SK-N-SH (cell line): ENCODE results near the gene GNG3. TPM values are rescaled to one million over a fixed set of nuclear protein-coding genes. Genes with fewer than 3 reads are reported as not detected.

Experiments used
- CTCF ChIA-PET: fragments of 300-600, 350-600 bp; formaldehyde crosslinking; extraction: SDS; loops from one replicate; lab custom pipeline; 2021; lab: Yijun Ruan, JAX
- POLR2A ChIA-PET: fragments of 350-600 bp; sonication (Branson Sonifier 250); formaldehyde crosslinking; extraction: SDS; loops from one replicate; lab custom pipeline; 2020; ENCODE audit warnings: antibody characterized with exemption, inconsistent platforms; lab: Yijun Ruan, JAX
- DNase-seq: peaks from one replicate; pipeline ENCODE4 v3.0.0; 2012
- H2AFZ ChIP-seq: fragments of 200-600 bp; sonication (generic); 2 replicates; pipeline ENCODE4 v1.8.1; 2016; ENCODE audit warnings: antibody characterized with exemption, mild to moderate bottlenecking, low read depth
- H3F3A ChIP-seq: fragments of 200-600 bp; sonication (generic); replicated peaks from 2 replicates; pipeline ENCODE3; 2016; ENCODE audit warnings: antibody characterized with exemption, mild to moderate bottlenecking; ENCODE audit not compliant: insufficient read depth
- H3K27ac ChIP-seq, 2 experiments: fragments of 200-500 bp in 1 of 2; fragments of 200-600 bp in 1 of 2; sonication (Bioruptor generic) in 1 of 2; sonication (generic), shearing (Covaris generic) in 1 of 2; 2 replicates each; pipeline versions ENCODE4 v1.5.1 to v1.6.1; 2014 to 2016; ENCODE audit warnings: low read depth in 2 of 2, inconsistent platforms in 1 of 2, low read length in 1 of 2, mild to moderate bottlenecking in 1 of 2, mixed read lengths in 1 of 2
- H3K27me3 ChIP-seq: fragments of 200-600 bp; sonication (generic), shearing (Covaris generic); 2 replicates; pipeline ENCODE4 v1.6.1; 2016; ENCODE audit warnings: mixed run types; ENCODE audit not compliant: insufficient read depth
- H3K36me3 ChIP-seq, 2 experiments: fragments of 200-500 bp in 1 of 2; fragments of 200-600 bp in 1 of 2; sonication (Bioruptor generic) in 1 of 2; sonication (generic) in 1 of 2; replicated peaks in 1 of 2; 2 replicates each; pipeline versions ENCODE3 to v1.5.1; 2014 to 2016; ENCODE audit warnings: low read length in 1 of 2, mild to moderate bottlenecking in 1 of 2; ENCODE audit not compliant: insufficient read depth in 2 of 2, control insufficient read depth in 1 of 2
- H3K4me1 ChIP-seq, 2 experiments: fragments of 200-500 bp in 1 of 2; fragments of 200-600 bp in 1 of 2; sonication (Bioruptor generic) in 1 of 2; sonication (generic), shearing (Covaris generic) in 1 of 2; 2 replicates each; pipeline versions ENCODE4 v1.5.1 to v1.6.1; 2014 to 2016; ENCODE audit warnings: low read depth in 1 of 2, low read length in 1 of 2, mixed run types in 1 of 2; ENCODE audit not compliant: insufficient read depth in 2 of 2, control insufficient read depth in 1 of 2
- H3K4me2 ChIP-seq: fragments of 200-600 bp; sonication (generic), shearing (Covaris generic); 2 replicates; pipeline ENCODE4 v1.6.1; 2017; ENCODE audit warnings: mixed run types
- H3K4me3 ChIP-seq, 2 experiments: fragments of 200-500 bp in 1 of 2; fragments of 200-600 bp in 1 of 2; sonication (Bioruptor generic) in 1 of 2; sonication (generic), shearing (Covaris generic) in 1 of 2; 2 replicates each; pipeline versions ENCODE4 v1.5.1 to v1.8.1; 2014 to 2016; ENCODE audit warnings: low read depth in 2 of 2, inconsistent platforms in 1 of 2, low read length in 1 of 2, mild to moderate bottlenecking in 1 of 2, mixed read lengths in 1 of 2, moderate library complexity in 1 of 2
- H3K79me2 ChIP-seq: fragments of 200-600 bp; sonication (generic); 2 replicates; pipeline ENCODE4 v1.8.1; 2017; ENCODE audit warnings: mild to moderate bottlenecking; ENCODE audit not compliant: insufficient read depth
- H3K9ac ChIP-seq: fragments of 200-600 bp; sonication (generic); 2 replicates; pipeline ENCODE4 v1.6.1; 2017; ENCODE audit warnings: mixed run types
- H3K9me2 ChIP-seq: fragments of 200-600 bp; sonication (generic); 2 replicates; pipeline ENCODE4 v1.6.1; 2017; ENCODE audit warnings: mixed run types
- H3K9me3 ChIP-seq: fragments of 200-600 bp; sonication (generic); 2 replicates; pipeline ENCODE4 v1.6.1; 2017; ENCODE audit warnings: mixed run types, mild to moderate bottlenecking, moderate library complexity
- H4K20me1 ChIP-seq: fragments of 200-600 bp; sonication (generic); 2 replicates; pipeline ENCODE4 v1.6.1; 2017; ENCODE audit warnings: mild to moderate bottlenecking, mixed run types; ENCODE audit not compliant: insufficient read depth
- ELF1 ChIP-seq: IDR thresholded peaks from 2 replicates; pipeline ENCODE4 v1.4.0; 2012
- FOSL2 ChIP-seq: IDR thresholded peaks from 2 replicates; pipeline ENCODE4 v1.4.0; 2012; ENCODE audit warnings: low read depth, mild to moderate bottlenecking, moderate library complexity, borderline replicate concordance
- FOXM1 ChIP-seq: IDR thresholded peaks from 2 replicates; pipeline ENCODE4 v1.4.0; 2012; ENCODE audit warnings: low read depth, mild to moderate bottlenecking
- GABPA ChIP-seq: IDR thresholded peaks from 2 replicates; pipeline ENCODE4 v1.4.0; 2012; ENCODE audit warnings: low read depth, mild to moderate bottlenecking
- NRF1 ChIP-seq: IDR thresholded peaks from 2 replicates; pipeline ENCODE4 v1.6.1; 2012; ENCODE audit warnings: low read depth, mild to moderate bottlenecking, low read length
- RAD21 ChIP-seq: IDR thresholded peaks from 2 replicates; pipeline ENCODE4 v1.6.1; 2012; ENCODE audit warnings: mild to moderate bottlenecking, low read length
- RFX5 ChIP-seq: IDR thresholded peaks from 2 replicates; pipeline ENCODE4 v1.6.1; 2012; ENCODE audit warnings: mild to moderate bottlenecking, improper control_type of control experiment, low read length
- RXRA ChIP-seq: IDR thresholded peaks from 2 replicates; pipeline ENCODE4 v1.4.0; 2012; ENCODE audit warnings: low read depth, mild to moderate bottlenecking, borderline replicate concordance
- SIN3A ChIP-seq: IDR thresholded peaks from 2 replicates; pipeline ENCODE4 v1.6.1; 2012; ENCODE audit warnings: low read depth, mild to moderate bottlenecking, low read length, moderate library complexity, borderline replicate concordance
- YY1 ChIP-seq: IDR thresholded peaks from 2 replicates; pipeline ENCODE4 v1.4.0; 2012; ENCODE audit warnings: low read depth, mild to moderate bottlenecking
- WGBS: methylation state at CpG from one replicate; pipeline ENCODE4 v1.1.6; 2017; ENCODE audit warnings: low lambda C conversion rate; 5-methylcytosine and 5-hydroxymethylcytosine counted together
- polyA plus RNA-seq, 3 experiments: library from polyadenylated mRNA; depleted of rRNA; stranded (reverse); fragments of >200 nt; gene quantifications; 2 replicates each; pipeline ENCODE4 v1.2.3, GENCODE V29; 2012
- TF ChIP-seq, protein P1 (sequence below): fragments of 150-350 bp; IDR thresholded peaks from 2 replicates; pipeline ENCODE4 v1.6.1; 2016; ENCODE audit warnings: mild to moderate bottlenecking, low read depth, low read length
- TF ChIP-seq, protein P2 (sequence below): fragments of 150-350 bp; IDR thresholded peaks from 2 replicates; pipeline ENCODE4 v1.6.1; 2017; ENCODE audit warnings: antibody characterized with exemption, low read length, low read depth, borderline replicate concordance

GNG3 gene
- polyA plus RNA-seq, 1 of the 3 experiments (the other 2 are of a cell fraction): 0.16 TPM

DNA sequence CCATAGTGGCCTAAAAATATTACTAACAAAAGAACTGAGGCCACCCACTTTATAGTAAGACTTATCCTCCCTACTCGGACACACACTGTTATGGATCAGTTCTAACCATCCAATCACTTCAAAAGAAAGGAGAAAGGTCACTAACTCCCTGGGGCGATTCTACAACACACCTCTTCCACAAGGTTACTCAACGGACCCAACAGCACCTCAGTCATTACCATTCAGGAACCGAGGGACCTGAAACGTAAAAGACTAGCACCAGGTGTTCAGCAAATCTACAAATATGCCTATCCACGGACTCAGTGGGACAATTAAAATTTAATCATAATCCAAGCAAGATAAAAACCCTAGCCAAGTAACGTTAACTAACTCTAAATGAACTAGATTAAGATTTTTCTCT is 18.2 kb downstream of the GNG3 start:
- peaks cover 26% of the 10 kb centered on the region for H3F3A ChIP-seq
- H3K9ac ChIP-seq: peak overlapping the region; percentile 88
- no peaks in the 10 kb centered on the region for H3K27me3 ChIP-seq
- ChIA-PET POLR2A (interaction anchor here (1.0 to 4.5 kb wide), 5 partner anchors 8 to 124 kb away, joined by 3 to 24 read pairs (median 5); partner anchors contain the start of gene MTA2), CTCF (interaction anchor here (0.7 to 2.3 kb wide), 5 partner anchors 19 to 61 kb away, joined by 3 to 9 read pairs (median 5); partner anchors contain the start of genes BSCL2 and TMEM179B)
- H3K9me3 ChIP-seq: no peaks in the 10 kb centered on the region
- no peak for TF ChIP-seq GABPA
- no peak for TF ChIP-seq FOXM1
- TF ChIP-seq SIN3A: no peak
- TF ChIP-seq, protein P1, sequence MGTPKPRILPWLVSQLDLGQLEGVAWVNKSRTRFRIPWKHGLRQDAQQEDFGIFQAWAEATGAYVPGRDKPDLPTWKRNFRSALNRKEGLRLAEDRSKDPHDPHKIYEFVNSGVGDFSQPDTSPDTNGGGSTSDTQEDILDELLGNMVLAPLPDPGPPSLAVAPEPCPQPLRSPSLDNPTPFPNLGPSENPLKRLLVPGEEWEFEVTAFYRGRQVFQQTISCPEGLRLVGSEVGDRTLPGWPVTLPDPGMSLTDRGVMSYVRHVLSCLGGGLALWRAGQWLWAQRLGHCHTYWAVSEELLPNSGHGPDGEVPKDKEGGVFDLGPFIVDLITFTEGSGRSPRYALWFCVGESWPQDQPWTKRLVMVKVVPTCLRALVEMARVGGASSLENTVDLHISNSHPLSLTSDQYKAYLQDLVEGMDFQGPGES: no peak
- TF ChIP-seq RXRA: no peak
- TF ChIP-seq ELF1: no peak
- TF ChIP-seq, protein P2, sequence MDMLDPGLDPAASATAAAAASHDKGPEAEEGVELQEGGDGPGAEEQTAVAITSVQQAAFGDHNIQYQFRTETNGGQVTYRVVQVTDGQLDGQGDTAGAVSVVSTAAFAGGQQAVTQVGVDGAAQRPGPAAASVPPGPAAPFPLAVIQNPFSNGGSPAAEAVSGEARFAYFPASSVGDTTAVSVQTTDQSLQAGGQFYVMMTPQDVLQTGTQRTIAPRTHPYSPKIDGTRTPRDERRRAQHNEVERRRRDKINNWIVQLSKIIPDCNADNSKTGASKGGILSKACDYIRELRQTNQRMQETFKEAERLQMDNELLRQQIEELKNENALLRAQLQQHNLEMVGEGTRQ: no peak
- TF ChIP-seq RAD21: no peak
- no peak for TF ChIP-seq NRF1
- TF ChIP-seq FOSL2: no peak
- no peak for DNase-seq
- H3K4me3 ChIP-seq: peak overlapping the region; percentile 89 to 92
- no peak overlapping the region for H2AFZ ChIP-seq
- H3K4me1 ChIP-seq: peaks cover 12 to 21% of the 10 kb centered on the region in 2 experiments; a peak in 3 of 4 replicates
- H3K79me2 ChIP-seq: peaks cover 84% of the 10 kb centered on the region
- H3K36me3 ChIP-seq: peaks cover 42 to 54% of the 10 kb centered on the region in 2 experiments
- peaks cover 36% of the 10 kb centered on the region for H4K20me1 ChIP-seq
- H3K9me2 ChIP-seq: no peaks in the 10 kb centered on the region
- peak overlapping the region; percentile 93 for H3K4me2 ChIP-seq
- WGBS: under 1% methylated on average over 7 of the region's 7 CpGs
- H3K27ac ChIP-seq: peak overlapping the region; percentile 99; a peak in 3 of 4 replicates

DNA sequence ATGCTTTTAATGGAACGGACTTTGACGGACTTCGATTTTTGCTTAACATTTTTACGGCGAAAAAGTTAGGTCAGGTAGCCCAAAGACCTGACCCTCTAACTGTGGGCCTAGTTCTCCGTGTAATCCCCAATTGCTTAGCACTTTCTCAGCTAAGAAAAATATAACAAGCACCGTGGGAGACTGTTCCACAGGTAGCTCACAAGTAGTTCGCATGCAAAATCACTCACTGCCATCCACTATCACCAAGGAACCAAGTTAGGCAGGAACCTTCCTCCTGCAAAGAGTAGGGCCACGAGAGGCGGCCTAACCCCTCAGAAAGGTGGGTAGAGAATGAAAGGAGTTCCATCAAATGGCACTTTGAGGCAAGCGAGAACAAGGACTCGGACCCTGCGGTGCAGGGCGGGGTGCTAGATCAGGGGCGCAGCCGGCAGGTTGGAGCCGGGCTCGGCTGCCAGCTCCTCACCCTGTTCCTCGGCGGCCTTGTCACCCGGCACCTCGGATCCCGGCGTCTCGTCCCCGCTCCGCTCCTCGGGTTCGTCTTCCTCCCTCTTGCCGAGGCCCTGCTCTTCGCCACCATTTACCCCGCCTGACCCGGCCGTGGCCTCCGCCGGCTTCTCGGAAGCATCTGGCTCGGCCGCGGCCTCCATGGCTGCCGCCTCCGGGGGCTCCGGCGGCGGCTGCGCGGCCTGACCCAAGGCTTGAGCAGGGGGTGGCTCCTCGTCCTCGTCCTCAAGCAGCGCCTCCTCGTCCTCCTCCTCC is 18.9 kb downstream of the GNG3 start:
- CTCF ChIA-PET: interaction anchor here (0.7 to 2.3 kb wide), 6 partner anchors 20 to 100 kb away, joined by 3 to 9 read pairs (median 4); partner anchors contain the start of genes BSCL2 and TMEM179B
- Histone ChIP-seq H3K4me1 (peaks cover 12 to 21% of the 10 kb centered on the region in 2 experiments; a peak in 3 of 4 replicates), H3K27me3 (no peaks in the 10 kb centered on the region), H3K9me3 (no peaks in the 10 kb centered on the region)
- POLR2A ChIA-PET: interaction anchor here (0.8 to 4.5 kb wide), 14 partner anchors 9 to 154 kb away, joined by 3 to 33 read pairs (median 11); partner anchors contain the start of genes C11orf98, CSKMT, LBHD1 and MTA2
- no peak for DNase-seq
- TF ChIP-seq NRF1: no peak
- TF ChIP-seq RFX5: no peak
- TF ChIP-seq YY1: 0 out of 2 replicates have a peak, but pooled peaks have one; percentile 30
- TF ChIP-seq, all 33 proteins: peak for 1
- Histone ChIP-seq H3K4me3 (peak overlapping the region; percentile 89 to 92), H3K9ac (peak overlapping the region; percentile 88), H3K27ac (peak overlapping the region; percentile 99), H3K9me2 (no peaks in the 10 kb centered on the region), H3K79me2 (peaks cover 84% of the 10 kb centered on the region), H3F3A (peaks cover 26% of the 10 kb centered on the region), H3K36me3 (peaks cover 36 to 48% of the 10 kb centered on the region in 2 experiments), H4K20me1 (peaks cover 36% of the 10 kb centered on the region), H2AFZ (no peak overlapping the region), H3K4me2 (peak overlapping the region; percentile 93)
- 2% methylated on average over 34 of the region's 51 CpGs for WGBS
